CD14-positive monocyte (primary cell): ENCODE data around the gene STK32C. TPM values are rescaled to one million over a fixed set of nuclear protein-coding genes. Genes with fewer than 3 reads are reported as not detected.

ENCODE experiments used
- DNase-seq, 3 donors: peaks; one replicate each; pipeline ENCODE4 v3.0.0-alpha.2; 2011 to 2022
- H2AFZ ChIP-seq: 2 replicates; pipeline ENCODE4 v1.6.0; 2012; ENCODE audit warnings: mild to moderate bottlenecking, low read depth, low read length, inconsistent platforms; ENCODE audit not compliant: insufficient read depth, poor library complexity, severe bottlenecking
- H3K27ac ChIP-seq, 2 donors: 1 replicate in 1 of 2; 2 replicates in 1 of 2; pipeline ENCODE4 v1.5.1; 2012 to 2013; ENCODE audit warnings: low read length in 2 of 2, control low read depth in 1 of 2, inconsistent platforms in 1 of 2, low read depth in 1 of 2, mild to moderate bottlenecking in 1 of 2
- H3K27me3 ChIP-seq, 2 donors: one replicate each; pipeline versions ENCODE4 v1.6.0 to v1.6.1; 2011 to 2013; ENCODE audit warnings: low read length in 2 of 2; ENCODE audit not compliant: control insufficient read depth in 2 of 2, insufficient read depth in 2 of 2
- H3K36me3 ChIP-seq, 2 donors: replicated peaks in 1 of 2; 1 replicate in 1 of 2; 2 replicates in 1 of 2; pipeline versions ENCODE4 v1.5.1 to v1.6.1; 2012 to 2013; ENCODE audit warnings: low read length in 2 of 2, control low read depth in 1 of 2, inconsistent platforms in 1 of 2, mild to moderate bottlenecking in 1 of 2; ENCODE audit not compliant: insufficient read depth in 2 of 2, control insufficient read depth in 1 of 2
- H3K4me1 ChIP-seq, 2 donors: 1 replicate in 1 of 2; 2 replicates in 1 of 2; pipeline versions ENCODE4 v1.5.1 to v1.6.1; 2012 to 2013; ENCODE audit warnings: low read length in 2 of 2, control low read depth in 1 of 2, inconsistent platforms in 1 of 2, mild to moderate bottlenecking in 1 of 2, moderate library complexity in 1 of 2; ENCODE audit not compliant: insufficient read depth in 2 of 2, control insufficient read depth in 1 of 2
- H3K4me2 ChIP-seq: replicated peaks from 2 replicates; pipeline ENCODE3; 2012; ENCODE audit warnings: low read length, moderate library complexity, mild to moderate bottlenecking; ENCODE audit not compliant: poor library complexity, severe bottlenecking; ENCODE audit errors: extremely low read depth
- H3K4me3 ChIP-seq, 3 experiments: fragments of 200-600 bp in 1 of 3; sonication (generic) in 1 of 3; replicated peaks in 1 of 3; 1 replicate in 2 of 3; 2 replicates in 1 of 3; pipeline ENCODE4 v1.5.1; 2011 to 2013; ENCODE audit warnings: low read length in 3 of 3, mild to moderate bottlenecking in 3 of 3, control low read depth in 2 of 3, low read depth in 2 of 3, inconsistent platforms in 1 of 3, moderate library complexity in 1 of 3
- H3K79me2 ChIP-seq: 2 replicates; pipeline ENCODE4 v1.6.0; 2012; ENCODE audit warnings: mild to moderate bottlenecking, control low read depth, inconsistent platforms, low read length, moderate library complexity; ENCODE audit not compliant: insufficient read depth
- H3K9ac ChIP-seq: 2 replicates; pipeline ENCODE4 v1.6.0; 2017; ENCODE audit warnings: low read length, mild to moderate bottlenecking; ENCODE audit not compliant: insufficient read depth, poor library complexity, severe bottlenecking
- H3K9me3 ChIP-seq, 2 donors: replicated peaks in 1 of 2; 1 replicate in 1 of 2; 2 replicates in 1 of 2; pipeline versions ENCODE4 v1.5.1 to v1.6.1; 2012 to 2013; ENCODE audit warnings: low read length in 2 of 2, control low read depth in 1 of 2; ENCODE audit not compliant: control insufficient read depth in 1 of 2, insufficient read depth in 1 of 2
- H4K20me1 ChIP-seq: 2 replicates; pipeline ENCODE4 v1.6.0; 2012; ENCODE audit warnings: mild to moderate bottlenecking, low read length, control low read depth, moderate library complexity; ENCODE audit not compliant: insufficient read depth
- H3K27ac Mint-ChIP-seq, 7 donors: one replicate each; pipeline ENCODE4 v1.8.0; 2020; ENCODE audit warnings: mild to moderate bottlenecking in 7 of 7, mixed read lengths in 7 of 7, moderate library complexity in 6 of 7, inconsistent platforms in 2 of 7
- H3K27me3 Mint-ChIP-seq, 3 donors: one replicate each; pipeline ENCODE4 v1.8.0; 2021 to 2022; ENCODE audit warnings: low read depth in 3 of 3, mild to moderate bottlenecking in 3 of 3, mixed read lengths in 3 of 3, moderate library complexity in 3 of 3, inconsistent platforms in 1 of 3
- H3K36me3 Mint-ChIP-seq, 2 donors: one replicate each; pipeline ENCODE4 v1.8.0; 2020; ENCODE audit warnings: mixed read lengths in 2 of 2, inconsistent platforms in 1 of 2, mild to moderate bottlenecking in 1 of 2
- H3K4me1 Mint-ChIP-seq: one replicate; pipeline ENCODE4 v1.8.0; 2020; ENCODE audit warnings: mild to moderate bottlenecking, mixed read lengths
- H3K4me3 Mint-ChIP-seq, 2 donors: one replicate each; pipeline ENCODE4 v1.8.0; 2020; ENCODE audit warnings: mild to moderate bottlenecking in 2 of 2, mixed read lengths in 2 of 2, moderate library complexity in 1 of 2
- H3K9me3 Mint-ChIP-seq, 7 donors: one replicate each; pipeline ENCODE4 v1.8.0; 2020 to 2022; ENCODE audit warnings: mixed read lengths in 7 of 7, mild to moderate bottlenecking in 6 of 7, moderate library complexity in 6 of 7, inconsistent platforms in 2 of 7
- CTCF ChIP-seq: fragments of 200-600 bp; IDR thresholded peaks from one replicate; pipeline ENCODE4 v1.8.0; 2022; ENCODE audit warnings: antibody characterized with exemption, mild to moderate bottlenecking
- WGBS: methylation state at CpG from one replicate; pipeline ENCODE4 v1.1.5; 2013; ENCODE audit warnings: missing lambda C conversion rate; ENCODE audit not compliant: insufficient coverage; 5-methylcytosine and 5-hydroxymethylcytosine counted together
- intact Hi-C, 2 donors: fragments of 100-400 bp; cut with micrococcal nuclease; formaldehyde crosslinking; loops; one replicate each; pipeline versions ENCODE4 v1.15.0 to v1.15.1; 2023
- polyA plus RNA-seq, 3 donors: library from polyadenylated mRNA; depleted of rRNA in 1 of 3; unstranded in 2 of 3; stranded (reverse) in 1 of 3; fragments of 300-500 nt in 2 of 3; fragments of >200 nt in 1 of 3; fragmentation: Illumina TruSeq in 2 of 3; gene quantifications; 1 replicate in 2 of 3; 2 replicates in 1 of 3; pipeline ENCODE4 v1.2.3, GENCODE V29; 2012 to 2021

Gene STK32C
- polyA plus RNA-seq, 3 donors: 13.6 to 22.8 (median 18.4) TPM

GRCh38 chr10:132294561-132295318 is 13.0 kb downstream of the STK32C start:
- Mint-ChIP-seq H3K36me3 (peaks cover 0 to 4% of the 10 kb centered on the region in 2 donors), H3K27me3 (peaks cover 0 to 20% (median 8%) of the 10 kb centered on the region in 3 donors), H3K4me3 (no peak overlapping the region), H3K27ac (no peak overlapping the region), H3K4me1 (peaks cover 12% of the 10 kb centered on the region), H3K9me3 (peaks cover 0 to 5% (median 1%) of the 10 kb centered on the region in 7 donors)
- no peak overlapping the region for H3K9ac ChIP-seq
- 81% methylated on average over 21 of the region's 23 CpGs for WGBS
- H3K27me3 ChIP-seq: no peaks in the 10 kb centered on the region
- no peaks in the 10 kb centered on the region for H3K36me3 ChIP-seq
- no peak overlapping the region for H3K4me3 ChIP-seq
- no peak overlapping the region for H2AFZ ChIP-seq
- no peak overlapping the region for H3K27ac ChIP-seq
- no peaks in the 10 kb centered on the region for H3K79me2 ChIP-seq
- intact Hi-C loops: no loop called here
- no peak for TF ChIP-seq CTCF
- H4K20me1 ChIP-seq: peaks cover 89% of the 10 kb centered on the region
- no peak for DNase-seq
- no peak overlapping the region for H3K4me2 ChIP-seq
- no peaks in the 10 kb centered on the region for H3K9me3 ChIP-seq
- no peaks in the 10 kb centered on the region for H3K4me1 ChIP-seq

GRCh38 chr10:132293813-132294520 is 13.8 kb downstream of the STK32C start:
- Histone ChIP-seq H3K36me3 (no peaks in the 10 kb centered on the region), H2AFZ (no peak overlapping the region), H3K4me2 (no peak overlapping the region), H3K27me3 (no peaks in the 10 kb centered on the region), H3K79me2 (no peaks in the 10 kb centered on the region), H3K4me3 (no peak overlapping the region), H3K9ac (no peak overlapping the region), H4K20me1 (peaks cover 87% of the 10 kb centered on the region), H3K4me1 (no peaks in the 10 kb centered on the region), H3K9me3 (no peaks in the 10 kb centered on the region), H3K27ac (no peak overlapping the region)
- TF ChIP-seq CTCF: no peak
- no peak for DNase-seq
- 94% methylated on average over 23 of the region's 25 CpGs for WGBS
- Mint-ChIP-seq H3K9me3 (peaks cover 0 to 7% (median 3%) of the 10 kb centered on the region in 7 donors), H3K36me3 (peaks cover 0 to 4% of the 10 kb centered on the region in 2 donors), H3K27me3 (peaks cover 3 to 22% (median 5%) of the 10 kb centered on the region in 3 donors), H3K4me1 (peaks cover 12% of the 10 kb centered on the region), H3K4me3 (no peak overlapping the region), H3K27ac (peak overlapping the region in 1 of 7 donors; percentile 64)
- intact Hi-C loops: no loop called here
